HCT116 (cell line): ENCODE data around the gene AOC1. TPM values are rescaled to one million over a fixed set of nuclear protein-coding genes. Genes with fewer than 3 reads are reported as not detected.

ENCODE experiments used
- ATAC-seq: fragments of 200-7000 bp; cut with Tn5 transposase; 2 replicates; pipeline ENCODE4 v1.9.1; 2020; ENCODE audit warnings: mild to moderate bottlenecking, moderate library complexity
- BruUV-seq: library from RNA; stranded (reverse); fragments of 400-500 nt; replicated peaks from 2 replicates; lab custom pipeline; 2021; lab: Mats Ljungman, UMichigan
- CTCF ChIA-PET: fragments of 300-600 bp; sonication (Branson Sonifier 250); formaldehyde crosslinking; loops from one replicate; lab custom pipeline; 2021; ENCODE audit warnings: antibody characterized with exemption; lab: Charles Lee
- POLR2A ChIA-PET: fragments of 300-600, 350-600 bp; sonication (Branson Sonifier 250); formaldehyde crosslinking; loops from one replicate; lab custom pipeline; 2021; ENCODE audit warnings: antibody characterized with exemption; lab: Charles Lee
- RAD21 ChIA-PET, 2 experiments: fragments of 300-600 bp; sonication (Branson Sonifier 250); formaldehyde crosslinking; loops; one replicate each; lab custom pipeline; 2023; ENCODE audit warnings: low total read pairs in 2 of 2; ENCODE audit not compliant: uncharacterized antibody in 2 of 2, unreplicated experiment in 2 of 2, low non-redundant PET in 1 of 2; lab: Charles Lee
- DNase-seq: peaks from one replicate; pipeline ENCODE4 v3.0.0-alpha.2; 2010; ENCODE audit warnings: low read depth, low spot score
- H2AFZ ChIP-seq: fragments of 200-600 bp; shearing (Covaris generic), sonication (generic); 2 replicates; pipeline ENCODE4 v1.6.1; 2017; ENCODE audit warnings: low read depth, mixed run types, mixed read lengths, antibody characterized with exemption, low read length; ENCODE audit not compliant: poor library complexity, severe bottlenecking
- H3K27ac ChIP-seq: 2 replicates; pipeline ENCODE4 v1.5.1; 2012; ENCODE audit warnings: low read depth, low read length
- H3K27me3 ChIP-seq: fragments of 200-600 bp; sonication (generic); 2 replicates; pipeline ENCODE4 v1.6.1; 2016; ENCODE audit warnings: mixed run types, low read length, mixed read lengths; ENCODE audit not compliant: insufficient read depth
- H3K36me3 ChIP-seq, 2 experiments: fragments of 200-500 bp in 1 of 2; fragments of 200-600 bp in 1 of 2; sonication (Bioruptor generic) in 1 of 2; sonication (generic) in 1 of 2; 2 replicates each; pipeline versions ENCODE4 v1.5.1 to v1.6.1; 2014 to 2016; ENCODE audit warnings: low read length in 2 of 2, inconsistent platforms in 1 of 2, mixed read lengths in 1 of 2, mixed run types in 1 of 2; ENCODE audit not compliant: insufficient read depth in 2 of 2, control insufficient read depth in 1 of 2
- H3K4me1 ChIP-seq, 2 experiments: fragments of 200-600 bp in 1 of 2; sonication (generic) in 1 of 2; 2 replicates each; pipeline versions ENCODE4 v1.5.1 to v1.6.1; 2012 to 2017; ENCODE audit warnings: low read length in 2 of 2, inconsistent platforms in 1 of 2, mild to moderate bottlenecking in 1 of 2, mixed read lengths in 1 of 2, mixed run types in 1 of 2, moderate library complexity in 1 of 2; ENCODE audit not compliant: insufficient read depth in 2 of 2, control insufficient read depth in 1 of 2
- H3K4me2 ChIP-seq: fragments of 200-600 bp; sonication (generic); 2 replicates; pipeline ENCODE4 v1.6.1; 2017; ENCODE audit warnings: mixed run types, low read length, mixed read lengths
- H3K4me3 ChIP-seq, 2 experiments: fragments of 200-600 bp in 1 of 2; sonication (generic) in 1 of 2; replicated peaks in 1 of 2; 2 replicates each; pipeline ENCODE4 v1.5.1; 2011 to 2016; ENCODE audit warnings: low read length in 2 of 2, control low read depth in 1 of 2, low read depth in 1 of 2, mild to moderate bottlenecking in 1 of 2, mixed read lengths in 1 of 2, mixed run types in 1 of 2
- H3K79me2 ChIP-seq: fragments of 200-600 bp; sonication (generic); 2 replicates; pipeline ENCODE4 v1.6.1; 2017; ENCODE audit warnings: mild to moderate bottlenecking, mixed run types, low read length, moderate library complexity, mixed read lengths; ENCODE audit not compliant: insufficient read depth
- H3K9ac ChIP-seq: fragments of 200-600 bp; sonication (generic); 2 replicates; pipeline ENCODE4 v1.6.1; 2016; ENCODE audit warnings: low read length, mixed read lengths
- H3K9me2 ChIP-seq: fragments of 200-600 bp; sonication (generic), shearing (Covaris generic); 2 replicates; pipeline ENCODE4 v1.6.1; 2017; ENCODE audit warnings: mixed run types, mild to moderate bottlenecking, moderate library complexity; ENCODE audit not compliant: insufficient read depth
- H3K9me3 ChIP-seq, 2 experiments: fragments of 200-500 bp in 1 of 2; fragments of 200-600 bp in 1 of 2; sonication (Bioruptor generic) in 1 of 2; sonication (generic) in 1 of 2; 2 replicates each; pipeline ENCODE4 v1.6.1; 2014 to 2017; ENCODE audit warnings: low read length in 2 of 2, mixed read lengths in 2 of 2, inconsistent platforms in 1 of 2, low read depth in 1 of 2, mild to moderate bottlenecking in 1 of 2, mixed run types in 1 of 2, moderate library complexity in 1 of 2; ENCODE audit not compliant: control insufficient read depth in 1 of 2, insufficient read depth in 1 of 2
- H4K20me1 ChIP-seq: fragments of 200-600 bp; sonication (generic), shearing (Covaris generic); 2 replicates; pipeline ENCODE4 v1.6.1; 2017; ENCODE audit warnings: mixed run types, mild to moderate bottlenecking, moderate library complexity; ENCODE audit not compliant: insufficient read depth
- CBX3 ChIP-seq: IDR thresholded peaks from 2 replicates; pipeline ENCODE4 v1.6.1; 2012; ENCODE audit warnings: low read depth
- CEBPB ChIP-seq: IDR thresholded peaks from 2 replicates; pipeline ENCODE4 v1.6.1; 2012; ENCODE audit warnings: low read depth
- EGR1 ChIP-seq: IDR thresholded peaks from 2 replicates; pipeline ENCODE4 v1.6.1; 2012; ENCODE audit warnings: low read depth
- EZH2 ChIP-seq: fragments of 200-600 bp; sonication (generic); IDR thresholded peaks from 2 replicates; pipeline ENCODE4 v1.6.1; 2017; ENCODE audit warnings: antibody characterized with exemption, mixed run types
- JUND ChIP-seq: IDR thresholded peaks from 2 replicates; pipeline ENCODE4 v1.6.1; 2012
- POLR2A ChIP-seq: IDR thresholded peaks from 2 replicates; pipeline ENCODE4 v1.7.0; 2011; ENCODE audit warnings: borderline replicate concordance; ENCODE audit not compliant: insufficient read depth, insufficient read length; ENCODE audit errors: extremely low read depth
- POLR2AphosphoS5 ChIP-seq: IDR thresholded peaks from 2 replicates; pipeline ENCODE4 v1.6.1; 2011; ENCODE audit warnings: mild to moderate bottlenecking, low read depth, low read length, moderate library complexity
- RAD21 ChIP-seq: IDR thresholded peaks from 2 replicates; pipeline ENCODE4 v1.6.1; 2012; ENCODE audit warnings: low read depth, mild to moderate bottlenecking
- REST ChIP-seq: IDR thresholded peaks from 2 replicates; pipeline ENCODE4 v1.6.1; 2012; ENCODE audit warnings: low read depth
- SIN3A ChIP-seq: IDR thresholded peaks from 2 replicates; pipeline ENCODE4 v1.6.1; 2012; ENCODE audit warnings: low read depth
- YY1 ChIP-seq: IDR thresholded peaks from 2 replicates; pipeline ENCODE4 v1.6.1; 2011; ENCODE audit warnings: low read length, low read depth, moderate library complexity, mild to moderate bottlenecking; ENCODE audit not compliant: insufficient replicate concordance; ENCODE audit errors: extremely low read depth
- ZFX ChIP-seq: fragments of 450-650 bp; IDR thresholded peaks from 2 replicates; pipeline ENCODE4 v1.6.1; 2017
- intact Hi-C: fragments of 100-400 bp; cut with micrococcal nuclease; formaldehyde crosslinking; loops from 2 replicates; pipeline ENCODE4 v1.10.0; 2022
- total RNA-seq: library from RNA; stranded (reverse); gene quantifications from one replicate; pipeline ENCODE4 v1.2.1, GENCODE V29; 2021; ENCODE audit not compliant: unreplicated experiment
- TF ChIP-seq, protein P1 (sequence below), 3 experiments: fragments of 200-600 bp in 1 of 3; sonication (generic) in 1 of 3; IDR thresholded peaks in 2 of 3; conservative IDR thresholded peaks in 1 of 3; 2 replicates each; pipeline ENCODE4 v1.5.1; 2012 to 2017; ENCODE audit warnings: low read depth in 2 of 3, low read length in 2 of 3, antibody characterized with exemption in 1 of 3, borderline replicate concordance in 1 of 3, control low read depth in 1 of 3, mild to moderate bottlenecking in 1 of 3, mixed read lengths in 1 of 3, mixed run types in 1 of 3, moderate library complexity in 1 of 3; ENCODE audit not compliant: insufficient read depth in 1 of 3
- TF ChIP-seq, protein P2 (sequence below): IDR thresholded peaks from 2 replicates; pipeline ENCODE4 v1.6.1; 2012

The AOC1 gene
- total RNA-seq, 1 experiment from 2014 or later: 0.37 TPM

- no peak overlapping the region for H3K9ac ChIP-seq
- ChIA-PET RAD21 (no interaction called here), POLR2A (no interaction called here), CTCF (no interaction called here)
- H3K4me1 ChIP-seq: peaks cover 0 to 12% of the 10 kb centered on the region in 2 experiments; a peak in 2 of 4 replicates
- ATAC-seq: no peak
- H3K4me2 ChIP-seq: no peak overlapping the region
- no peaks in the 10 kb centered on the region for H3K9me3 ChIP-seq
- H3K9me2 ChIP-seq: no peaks in the 10 kb centered on the region
- no peak for TF ChIP-seq RAD21
- TF ChIP-seq JUND: no peak
- no peak for TF ChIP-seq POLR2A
- no peak for TF ChIP-seq REST
- TF ChIP-seq YY1: no peak
- no peak for TF ChIP-seq SIN3A
- TF ChIP-seq EGR1: no peak
- no peak for TF ChIP-seq CEBPB
- TF ChIP-seq, protein P1, sequence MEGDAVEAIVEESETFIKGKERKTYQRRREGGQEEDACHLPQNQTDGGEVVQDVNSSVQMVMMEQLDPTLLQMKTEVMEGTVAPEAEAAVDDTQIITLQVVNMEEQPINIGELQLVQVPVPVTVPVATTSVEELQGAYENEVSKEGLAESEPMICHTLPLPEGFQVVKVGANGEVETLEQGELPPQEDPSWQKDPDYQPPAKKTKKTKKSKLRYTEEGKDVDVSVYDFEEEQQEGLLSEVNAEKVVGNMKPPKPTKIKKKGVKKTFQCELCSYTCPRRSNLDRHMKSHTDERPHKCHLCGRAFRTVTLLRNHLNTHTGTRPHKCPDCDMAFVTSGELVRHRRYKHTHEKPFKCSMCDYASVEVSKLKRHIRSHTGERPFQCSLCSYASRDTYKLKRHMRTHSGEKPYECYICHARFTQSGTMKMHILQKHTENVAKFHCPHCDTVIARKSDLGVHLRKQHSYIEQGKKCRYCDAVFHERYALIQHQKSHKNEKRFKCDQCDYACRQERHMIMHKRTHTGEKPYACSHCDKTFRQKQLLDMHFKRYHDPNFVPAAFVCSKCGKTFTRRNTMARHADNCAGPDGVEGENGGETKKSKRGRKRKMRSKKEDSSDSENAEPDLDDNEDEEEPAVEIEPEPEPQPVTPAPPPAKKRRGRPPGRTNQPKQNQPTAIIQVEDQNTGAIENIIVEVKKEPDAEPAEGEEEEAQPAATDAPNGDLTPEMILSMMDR (IDR thresholded peaks at IDR 0.05 in 2 of 3, conservative IDR thresholded peaks at IDR 0.05 in 1 of 3; ENCODE audit: borderline replicate concordance in 1 of 3, insufficient read depth in 1 of 3, low read depth in 2 of 3, low read length in 2 of 3): no peak
- no peak for TF ChIP-seq CBX3
- no peak for TF ChIP-seq ZFX
- no peak for TF ChIP-seq EZH2
- TF ChIP-seq, protein P2, sequence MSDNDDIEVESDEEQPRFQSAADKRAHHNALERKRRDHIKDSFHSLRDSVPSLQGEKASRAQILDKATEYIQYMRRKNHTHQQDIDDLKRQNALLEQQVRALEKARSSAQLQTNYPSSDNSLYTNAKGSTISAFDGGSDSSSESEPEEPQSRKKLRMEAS: no peak
- TF ChIP-seq POLR2AphosphoS5: no peak
- no peak overlapping the region for H3K27ac ChIP-seq
- H2AFZ ChIP-seq: no peak overlapping the region
- intact Hi-C loops: no loop called here
- H3K4me3 ChIP-seq: no peak overlapping the region
- no TSS peak for BruUV-seq
- DNase-seq: no peak
- no peaks in the 10 kb centered on the region for H3K27me3 ChIP-seq
- H3K79me2 ChIP-seq: no peaks in the 10 kb centered on the region
- H4K20me1 ChIP-seq: no peaks in the 10 kb centered on the region
- H3K36me3 ChIP-seq: no peaks in the 10 kb centered on the region
Observed at GRCh38 chr7:150902078-150903033, 50.0 kb downstream of the AOC1 start.
